Stimulated activated naive CD8-positive, alpha-beta T cell treated with anti-CD3 and anti-CD28 coated beads, Interleukin-15, Interleukin-2, amounts not matched to agents 100 U/mL and 50 U/mL, for 24 hours (primary cell): ENCODE results near the gene DCHS1.
"Not testable (repeated sequence)": the region's sequence is repeated elsewhere in the genome, so short reads cannot be mapped to it uniquely, and the experiment has no call there.

Source experiments
- ATAC-seq: fragments of 150-1000 bp; cut with Tn5 transposase; one replicate; pipeline ENCODE4 v1.10.0; 2021
- DNase-seq: peaks from one replicate; pipeline ENCODE4 v3.0.0; 2021

Gene DCHS1, protein sequence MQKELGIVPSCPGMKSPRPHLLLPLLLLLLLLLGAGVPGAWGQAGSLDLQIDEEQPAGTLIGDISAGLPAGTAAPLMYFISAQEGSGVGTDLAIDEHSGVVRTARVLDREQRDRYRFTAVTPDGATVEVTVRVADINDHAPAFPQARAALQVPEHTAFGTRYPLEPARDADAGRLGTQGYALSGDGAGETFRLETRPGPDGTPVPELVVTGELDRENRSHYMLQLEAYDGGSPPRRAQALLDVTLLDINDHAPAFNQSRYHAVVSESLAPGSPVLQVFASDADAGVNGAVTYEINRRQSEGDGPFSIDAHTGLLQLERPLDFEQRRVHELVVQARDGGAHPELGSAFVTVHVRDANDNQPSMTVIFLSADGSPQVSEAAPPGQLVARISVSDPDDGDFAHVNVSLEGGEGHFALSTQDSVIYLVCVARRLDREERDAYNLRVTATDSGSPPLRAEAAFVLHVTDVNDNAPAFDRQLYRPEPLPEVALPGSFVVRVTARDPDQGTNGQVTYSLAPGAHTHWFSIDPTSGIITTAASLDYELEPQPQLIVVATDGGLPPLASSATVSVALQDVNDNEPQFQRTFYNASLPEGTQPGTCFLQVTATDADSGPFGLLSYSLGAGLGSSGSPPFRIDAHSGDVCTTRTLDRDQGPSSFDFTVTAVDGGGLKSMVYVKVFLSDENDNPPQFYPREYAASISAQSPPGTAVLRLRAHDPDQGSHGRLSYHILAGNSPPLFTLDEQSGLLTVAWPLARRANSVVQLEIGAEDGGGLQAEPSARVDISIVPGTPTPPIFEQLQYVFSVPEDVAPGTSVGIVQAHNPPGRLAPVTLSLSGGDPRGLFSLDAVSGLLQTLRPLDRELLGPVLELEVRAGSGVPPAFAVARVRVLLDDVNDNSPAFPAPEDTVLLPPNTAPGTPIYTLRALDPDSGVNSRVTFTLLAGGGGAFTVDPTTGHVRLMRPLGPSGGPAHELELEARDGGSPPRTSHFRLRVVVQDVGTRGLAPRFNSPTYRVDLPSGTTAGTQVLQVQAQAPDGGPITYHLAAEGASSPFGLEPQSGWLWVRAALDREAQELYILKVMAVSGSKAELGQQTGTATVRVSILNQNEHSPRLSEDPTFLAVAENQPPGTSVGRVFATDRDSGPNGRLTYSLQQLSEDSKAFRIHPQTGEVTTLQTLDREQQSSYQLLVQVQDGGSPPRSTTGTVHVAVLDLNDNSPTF (N-terminal part only)

DNA sequence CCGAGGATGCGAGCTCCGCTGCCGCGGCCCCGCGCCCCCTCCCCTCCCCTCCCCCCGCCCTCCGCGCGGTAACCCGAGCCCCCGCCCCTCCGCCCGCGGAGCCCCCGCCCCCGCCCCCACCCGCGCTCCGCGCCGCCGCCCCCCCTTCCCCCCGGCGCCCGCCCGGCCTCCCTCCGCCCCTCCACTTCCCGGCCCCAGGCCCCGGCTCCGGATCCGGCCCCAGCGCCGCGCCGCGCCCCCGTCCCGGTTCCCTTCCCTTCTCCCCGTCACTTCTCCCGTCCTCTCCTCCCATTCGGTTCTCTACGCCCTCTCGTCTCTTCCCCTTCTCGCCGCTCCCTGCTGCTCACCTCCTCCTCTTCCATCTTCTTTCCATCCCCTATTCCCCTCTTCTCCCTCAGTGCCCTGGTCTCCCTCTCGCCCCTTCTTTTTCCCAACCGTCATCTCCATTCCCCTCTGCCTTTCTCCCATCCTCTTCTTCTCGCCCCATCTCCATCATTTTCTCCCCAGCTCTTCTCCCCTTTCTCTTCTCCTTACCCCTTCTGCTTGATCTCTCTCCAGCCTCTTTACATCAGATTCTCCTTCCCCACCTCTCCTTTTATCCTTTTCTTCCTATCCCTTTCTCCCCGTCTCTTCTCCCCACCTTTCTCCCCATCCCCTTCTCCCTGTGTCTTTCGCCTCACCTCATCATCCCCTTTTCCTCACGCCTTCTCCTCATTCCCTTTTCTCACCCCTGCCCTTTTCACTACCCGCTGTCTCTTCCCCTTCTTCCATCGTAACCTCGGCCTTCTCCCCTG, at the start of gene DCHS1:
DCHS1 (minus strand) TSS at position 20 of the 794 bp plus-strand sequence. CDS start 14,196 bp downstream, outside the sequence.
- no peak for DNase-seq
- no peak for ATAC-seq

DNA sequence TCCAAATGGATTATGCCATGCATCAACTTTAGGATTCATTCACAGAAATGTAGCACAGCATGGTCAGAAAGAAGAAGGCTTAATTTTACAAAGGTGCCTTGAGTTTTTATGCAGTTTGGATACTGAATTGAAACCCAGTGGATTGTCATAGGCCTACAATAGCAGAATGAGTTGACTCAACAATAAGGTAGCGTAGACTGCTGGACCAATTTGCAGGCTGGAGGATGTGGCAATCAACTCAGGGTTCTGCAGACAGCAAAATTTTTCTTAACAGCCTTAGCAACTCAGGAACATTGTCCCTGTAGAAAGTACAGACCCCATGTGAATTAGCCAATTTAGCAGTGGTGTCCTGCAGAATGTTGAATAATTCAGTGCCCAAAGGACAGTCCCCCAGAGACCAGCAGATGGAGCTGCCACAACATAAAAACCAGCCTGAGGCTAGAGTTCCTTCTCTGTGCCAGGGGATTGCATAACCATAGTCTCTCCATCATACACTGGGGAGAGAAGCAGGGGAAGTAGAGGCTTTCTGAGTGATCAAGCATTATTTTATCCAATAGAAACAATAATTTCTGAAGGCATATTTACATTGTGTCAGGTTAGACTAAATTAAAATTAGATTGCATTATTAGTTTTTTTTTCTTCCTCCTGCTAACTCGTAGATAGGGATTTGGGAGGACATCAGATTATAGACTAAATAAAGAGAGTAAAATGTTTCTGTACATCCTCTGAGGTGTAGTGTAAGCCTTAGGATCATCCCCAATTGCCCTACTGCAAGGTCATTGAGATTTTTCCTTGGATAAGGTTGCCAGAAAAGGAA, 47.8 kb upstream of the DCHS1 start:
- DNase-seq (no peak), ATAC-seq (peak; percentile 61)

GRCh38 chr11:6701955-6702354, 46.3 kb upstream of the DCHS1 start:
- not testable (repeated sequence) for ATAC-seq, DNase-seq

DNA sequence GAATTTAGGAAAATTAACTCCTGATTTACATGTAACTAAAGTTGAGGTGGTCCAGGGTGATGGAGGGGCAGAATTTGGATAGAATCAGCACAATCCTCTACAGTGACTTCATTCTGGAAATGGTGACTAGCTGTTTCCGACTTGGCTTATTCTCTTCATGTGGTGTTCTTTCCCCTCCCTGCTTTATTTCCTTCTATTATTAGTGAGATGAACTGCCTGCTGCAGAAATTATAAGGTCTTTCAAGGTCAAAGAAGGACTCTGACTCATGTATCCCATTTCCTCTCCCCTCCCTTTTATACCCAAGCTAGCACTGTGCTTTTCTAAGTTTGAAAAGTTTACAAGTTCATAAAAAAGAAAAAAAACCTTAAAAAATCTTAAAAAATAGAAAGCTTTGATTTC, 39.8 kb upstream of the DCHS1 start:
- ATAC-seq = peak; percentile 76

GRCh38 chr11:6694229-6694535, 38.6 kb upstream of the DCHS1 start:
- ATAC-seq (no peak), DNase-seq (no peak)

More for the DNA sequence above, 39.8 kb upstream of the DCHS1 start:
- DNase-seq = no peak

DNA sequence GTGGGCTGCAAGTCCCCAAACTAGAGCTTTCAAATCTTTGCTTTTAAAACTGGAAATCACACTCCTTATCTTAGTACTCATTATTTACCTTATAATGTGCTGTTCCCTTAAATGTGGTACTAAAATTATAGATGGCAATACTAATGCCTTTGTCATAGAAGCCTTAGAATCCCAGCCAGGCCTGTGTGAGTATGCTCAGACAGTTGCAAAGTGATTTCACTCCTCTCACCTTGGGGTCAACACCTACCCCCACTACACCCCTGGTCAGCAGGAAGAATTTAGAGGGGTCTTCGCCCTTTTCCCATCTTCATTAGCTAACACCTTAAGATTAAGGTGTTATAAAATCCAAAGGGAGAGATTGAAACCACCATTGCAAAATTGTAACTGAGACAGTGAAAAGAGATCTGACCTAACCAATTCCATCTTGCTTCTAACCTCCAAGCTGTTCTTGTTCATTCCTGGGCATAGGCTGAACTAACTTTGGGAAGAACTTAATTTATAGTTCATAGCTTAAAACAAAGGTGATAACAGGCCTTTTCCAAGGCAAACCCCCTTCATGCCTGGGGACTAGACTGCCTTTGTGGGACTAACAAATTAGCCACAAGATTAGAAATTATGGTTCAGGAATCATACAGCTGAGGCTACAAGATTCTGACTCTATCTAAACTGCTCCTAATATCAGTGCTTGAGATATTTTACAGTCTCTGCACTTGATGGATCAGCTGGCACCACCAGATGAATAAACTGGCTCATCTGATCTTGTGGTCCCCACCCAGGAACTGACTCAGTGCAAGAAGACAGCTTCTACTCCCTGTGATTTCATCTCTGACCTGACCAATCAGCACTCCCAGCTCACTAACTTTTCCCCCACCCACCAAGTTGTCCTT, 38.0 kb upstream of the DCHS1 start:
- ATAC-seq (peak; percentile 87), DNase-seq (peak; percentile 56)

- ATAC-seq (no peak), DNase-seq (no peak)
Observed at GRCh38 chr11:6692128-6692527, 36.5 kb upstream of the DCHS1 start.

DNA sequence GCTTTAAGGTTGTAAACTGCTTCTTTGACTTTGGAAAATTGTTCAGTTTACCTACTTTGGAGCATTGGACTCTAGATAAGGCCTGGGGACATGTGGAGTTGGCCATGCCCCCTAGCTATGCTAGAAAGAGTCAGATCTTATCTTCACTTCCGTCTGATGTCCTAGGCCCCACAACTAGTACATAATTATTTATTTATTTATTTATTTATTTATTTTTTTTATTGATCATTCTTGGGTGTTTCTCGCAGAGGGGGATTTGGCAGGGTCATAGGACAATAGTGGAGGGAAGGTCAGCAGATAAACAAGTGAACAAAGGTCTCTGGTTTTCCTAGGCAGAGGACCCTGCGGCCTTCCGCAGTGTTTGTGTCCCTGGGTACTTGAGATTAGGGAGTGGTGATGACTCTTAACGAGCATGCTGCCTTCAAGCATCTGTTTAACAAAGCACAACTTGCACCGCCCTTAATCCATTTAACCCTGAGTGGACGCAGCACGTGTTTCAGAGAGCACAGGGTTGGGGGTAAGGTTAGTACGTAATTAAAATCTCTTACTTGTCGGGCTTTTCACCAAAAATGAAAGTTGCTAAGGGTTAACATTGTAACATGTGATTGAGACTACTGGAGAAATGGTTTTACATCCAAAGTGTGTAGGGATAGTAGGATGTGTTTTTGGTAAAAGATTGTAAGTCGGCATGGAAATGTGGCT, 35.0 kb upstream of the DCHS1 start:
- DNase-seq, ATAC-seq: not testable (repeated sequence)

DNA sequence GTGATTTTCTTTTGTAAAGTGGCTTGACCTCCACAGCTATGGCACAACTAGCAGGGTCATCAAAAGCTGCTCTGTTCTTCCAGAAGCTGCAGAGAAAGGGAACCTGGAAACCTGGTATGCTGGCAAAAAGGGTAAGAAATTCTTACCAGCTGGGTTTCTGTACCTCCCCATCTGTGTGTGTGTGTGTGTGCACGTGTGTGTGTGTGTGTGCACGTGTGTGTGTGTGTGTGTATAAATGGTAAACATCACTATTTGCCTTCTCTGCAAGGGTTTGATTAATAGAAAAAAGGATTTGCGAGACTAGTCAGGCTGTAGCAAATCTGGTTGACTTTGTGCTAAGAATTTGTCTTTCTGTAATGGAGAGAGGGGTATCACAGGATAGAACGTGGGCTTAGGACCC, 32.3 kb upstream of the DCHS1 start:
- DNase-seq = no peak
- no peak for ATAC-seq

DNA sequence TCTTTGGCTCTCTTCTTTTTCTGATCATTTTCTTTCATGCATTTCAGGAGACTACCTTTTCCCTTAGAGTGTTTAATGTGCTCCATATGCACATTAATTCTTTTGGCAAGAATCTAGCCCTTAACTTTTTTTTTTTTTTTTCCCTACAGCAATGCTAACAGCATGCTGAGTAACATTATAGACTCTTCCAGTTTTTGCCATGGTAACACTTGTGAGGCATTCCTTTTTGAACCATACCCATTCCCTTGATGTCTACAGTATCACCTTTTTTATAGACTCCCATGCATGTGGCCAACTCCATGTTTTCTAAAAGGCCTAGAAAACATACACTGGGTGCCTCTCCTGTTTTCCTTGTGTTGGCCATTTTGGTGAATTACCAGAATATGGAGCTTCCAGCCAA, 30.4 kb upstream of the DCHS1 start:
- DNase-seq (no peak), ATAC-seq (no peak)

GRCh38 chr11:6684068-6684467, 28.5 kb upstream of the DCHS1 start:
- not testable (repeated sequence) for DNase-seq, ATAC-seq

- DNase-seq = peak; percentile 99
- peak; percentile 98 for ATAC-seq
Observed at GRCh38 chr11:6682936-6683861, 27.6 kb upstream of the DCHS1 start, which contains the start of gene MRPL17. Gene MRPL17 (minus strand): TSS chr11:6683340. CDS start chr11:6683296, 44 bp downstream.

GRCh38 chr11:6682591-6682935, 27.0 kb upstream of the DCHS1 start:
- ATAC-seq = no peak
- no peak for DNase-seq

GRCh38 chr11:6681949-6682348, 26.3 kb upstream of the DCHS1 start:
- DNase-seq (peak; percentile 17), ATAC-seq (no peak)

DNA sequence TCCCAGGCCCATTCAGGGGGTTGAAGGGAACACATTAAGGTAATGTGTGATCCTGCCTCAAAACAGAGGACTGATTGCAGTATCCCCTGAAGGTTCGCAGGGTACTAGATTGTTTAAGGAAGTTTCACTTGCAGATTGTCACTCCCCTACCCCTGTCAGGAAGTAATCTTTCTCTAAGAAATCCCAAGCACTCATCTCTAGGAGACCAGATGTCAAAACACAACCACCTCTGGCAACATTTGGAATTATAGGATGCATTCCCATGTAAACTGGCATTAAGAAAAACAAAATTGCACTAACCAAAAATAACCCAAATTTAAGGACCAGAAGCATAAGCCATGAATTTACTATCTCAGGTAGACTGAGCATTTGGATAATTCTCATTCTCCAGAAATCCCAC, 25.9 kb upstream of the DCHS1 start:
- DNase-seq (no peak), ATAC-seq (no peak)

DNA sequence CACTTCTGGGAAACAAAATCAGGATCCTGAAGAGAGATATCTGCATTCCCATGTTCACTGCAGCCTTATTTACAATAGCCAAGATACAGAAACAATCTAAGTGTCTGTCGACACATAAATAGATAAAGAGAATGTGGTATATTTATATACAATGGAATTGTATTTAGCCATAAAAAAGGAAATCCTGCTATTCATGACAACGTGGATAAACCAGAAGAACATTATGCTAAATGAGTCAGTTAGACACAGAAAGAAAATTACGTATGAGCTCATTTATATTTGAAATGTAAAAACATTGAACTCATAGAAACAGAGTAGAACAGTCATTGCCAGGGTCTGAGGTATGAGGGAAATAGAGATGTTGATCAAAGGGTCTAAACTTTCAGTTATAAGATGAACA, 21.4 kb upstream of the DCHS1 start:
- DNase-seq (no peak), ATAC-seq (no peak)

- ATAC-seq = no peak
- DNase-seq = no peak
Observed at GRCh38 chr11:6674862-6675261, 19.3 kb upstream of the DCHS1 start.

GRCh38 chr11:6674219-6674597, 18.6 kb upstream of the DCHS1 start:
- no peak for DNase-seq
- no peak for ATAC-seq
